A673 (cell line): Measurements from ENCODE around the gene ATP6V1G3.

ENCODE experiments used
- EZH2 ChIP-seq: fragments of 200-600 bp; sonication (generic); IDR thresholded peaks from 2 replicates; pipeline ENCODE4 v1.6.1; 2017; ENCODE audit warnings: borderline replicate concordance, low read depth, mild to moderate bottlenecking, mixed read lengths, antibody characterized with exemption, low read length; ENCODE audit not compliant: poor library complexity, severe bottlenecking
- TF ChIP-seq, protein P1 (sequence below): fragments of 300-800, 200-600 bp; sonication (generic); conservative IDR thresholded peaks from 2 replicates; pipeline ENCODE4 v1.5.1; 2017; ENCODE audit warnings: low read depth, mild to moderate bottlenecking, antibody characterized with exemption, low read length, moderate library complexity, mixed read lengths

DNA sequence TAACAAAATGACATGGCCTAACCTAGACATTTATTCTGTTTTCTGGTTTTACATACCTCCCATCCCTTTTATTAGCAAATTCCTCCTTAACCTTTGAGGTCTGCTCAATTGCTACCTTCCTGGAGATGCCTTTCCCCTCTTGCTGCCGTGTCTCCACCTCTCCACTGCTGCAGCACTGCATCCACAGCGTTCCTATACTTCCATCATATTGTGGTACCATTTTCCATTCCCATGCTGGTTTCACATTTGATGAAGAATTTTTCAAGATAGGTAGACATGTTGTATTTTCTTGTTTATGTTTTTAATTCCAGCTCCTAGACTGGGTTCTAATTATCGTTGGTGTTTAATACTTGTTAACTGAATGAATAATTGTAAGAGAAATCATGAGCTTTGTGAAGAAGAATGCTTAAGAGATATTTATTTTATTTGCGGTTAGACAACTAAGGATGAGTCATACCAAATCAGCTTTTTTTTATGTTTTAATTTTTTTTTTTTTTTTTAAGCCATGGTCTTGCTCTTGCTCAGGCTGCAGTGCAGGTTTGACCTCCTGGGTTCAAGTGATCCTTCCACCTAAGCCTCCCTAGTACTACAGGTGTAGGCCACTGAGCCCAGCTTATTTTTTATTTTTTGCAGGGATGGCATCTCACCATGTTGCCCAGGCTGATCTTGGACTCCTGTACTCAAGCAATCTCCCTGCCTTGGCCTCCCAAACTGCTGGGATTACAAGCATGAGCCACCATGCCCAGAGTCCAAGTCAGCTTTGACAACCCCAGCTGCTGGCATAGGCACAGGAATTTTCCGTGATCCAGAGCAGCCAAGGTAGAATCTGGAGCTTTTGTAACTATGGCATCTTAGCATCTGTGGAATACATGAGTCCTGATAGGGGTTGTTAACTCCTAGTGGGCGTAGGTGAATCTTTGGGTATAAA, 44.0 kb downstream of the ATP6V1G3 start:
- TF ChIP-seq, protein P1, sequence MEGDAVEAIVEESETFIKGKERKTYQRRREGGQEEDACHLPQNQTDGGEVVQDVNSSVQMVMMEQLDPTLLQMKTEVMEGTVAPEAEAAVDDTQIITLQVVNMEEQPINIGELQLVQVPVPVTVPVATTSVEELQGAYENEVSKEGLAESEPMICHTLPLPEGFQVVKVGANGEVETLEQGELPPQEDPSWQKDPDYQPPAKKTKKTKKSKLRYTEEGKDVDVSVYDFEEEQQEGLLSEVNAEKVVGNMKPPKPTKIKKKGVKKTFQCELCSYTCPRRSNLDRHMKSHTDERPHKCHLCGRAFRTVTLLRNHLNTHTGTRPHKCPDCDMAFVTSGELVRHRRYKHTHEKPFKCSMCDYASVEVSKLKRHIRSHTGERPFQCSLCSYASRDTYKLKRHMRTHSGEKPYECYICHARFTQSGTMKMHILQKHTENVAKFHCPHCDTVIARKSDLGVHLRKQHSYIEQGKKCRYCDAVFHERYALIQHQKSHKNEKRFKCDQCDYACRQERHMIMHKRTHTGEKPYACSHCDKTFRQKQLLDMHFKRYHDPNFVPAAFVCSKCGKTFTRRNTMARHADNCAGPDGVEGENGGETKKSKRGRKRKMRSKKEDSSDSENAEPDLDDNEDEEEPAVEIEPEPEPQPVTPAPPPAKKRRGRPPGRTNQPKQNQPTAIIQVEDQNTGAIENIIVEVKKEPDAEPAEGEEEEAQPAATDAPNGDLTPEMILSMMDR = no peak
- TF ChIP-seq EZH2 = no peak
